Measurements from ENCODE around the gene FAM50A. TPM values are rescaled to one million over a fixed set of nuclear protein-coding genes. Genes with fewer than 3 reads are reported as not detected.

Gene FAM50A
- total RNA-seq, 1 experiment from 2014 or later = 53.8 TPM

DNA sequence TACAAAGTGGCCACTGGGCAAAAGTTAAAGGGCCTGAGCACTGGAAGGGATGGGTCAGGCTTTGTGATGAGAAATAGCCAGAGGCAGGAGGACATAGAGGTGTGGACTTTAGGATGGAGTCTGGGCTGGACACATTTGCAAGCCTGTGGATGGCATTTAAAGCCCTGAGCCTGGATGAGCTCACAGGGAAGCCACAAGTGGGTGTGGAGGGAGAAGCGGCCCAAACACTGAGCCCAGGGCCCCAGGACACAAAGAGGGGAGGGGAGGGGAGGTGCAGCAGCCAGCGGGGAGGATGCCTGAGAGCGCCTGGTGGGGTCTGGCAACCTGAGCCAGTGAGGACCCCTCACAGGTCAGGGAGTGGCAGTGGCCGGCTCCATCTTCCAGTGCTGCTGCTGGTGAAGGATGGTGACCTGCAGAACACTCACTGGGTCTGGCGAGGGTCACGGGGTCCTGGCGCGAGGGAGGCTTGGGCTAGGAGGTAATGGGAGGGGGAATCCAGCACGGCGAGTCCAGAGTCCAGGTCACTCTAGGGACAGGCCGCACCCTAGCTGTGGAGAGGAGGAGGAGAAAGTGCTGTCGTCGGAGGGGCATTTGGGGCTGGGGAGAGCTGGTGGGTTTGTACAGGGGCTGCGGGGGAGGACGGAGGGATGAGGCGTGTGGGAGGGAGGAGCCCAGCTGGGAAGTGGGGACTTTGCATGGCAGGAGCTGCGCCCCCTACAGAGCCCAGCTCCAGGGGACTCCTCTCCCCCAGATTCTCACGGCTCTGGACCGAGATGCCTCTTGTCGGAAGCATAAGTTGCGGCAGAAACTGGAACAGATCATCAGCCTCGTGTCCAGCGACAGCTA is 28.1 kb downstream of the FAM50A start:
- TF ChIP-seq EZH2 (IDR thresholded peaks at IDR 0.05; ENCODE audit: low read length, unreplicated experiment) = no peak
- TF ChIP-seq, protein P1, sequence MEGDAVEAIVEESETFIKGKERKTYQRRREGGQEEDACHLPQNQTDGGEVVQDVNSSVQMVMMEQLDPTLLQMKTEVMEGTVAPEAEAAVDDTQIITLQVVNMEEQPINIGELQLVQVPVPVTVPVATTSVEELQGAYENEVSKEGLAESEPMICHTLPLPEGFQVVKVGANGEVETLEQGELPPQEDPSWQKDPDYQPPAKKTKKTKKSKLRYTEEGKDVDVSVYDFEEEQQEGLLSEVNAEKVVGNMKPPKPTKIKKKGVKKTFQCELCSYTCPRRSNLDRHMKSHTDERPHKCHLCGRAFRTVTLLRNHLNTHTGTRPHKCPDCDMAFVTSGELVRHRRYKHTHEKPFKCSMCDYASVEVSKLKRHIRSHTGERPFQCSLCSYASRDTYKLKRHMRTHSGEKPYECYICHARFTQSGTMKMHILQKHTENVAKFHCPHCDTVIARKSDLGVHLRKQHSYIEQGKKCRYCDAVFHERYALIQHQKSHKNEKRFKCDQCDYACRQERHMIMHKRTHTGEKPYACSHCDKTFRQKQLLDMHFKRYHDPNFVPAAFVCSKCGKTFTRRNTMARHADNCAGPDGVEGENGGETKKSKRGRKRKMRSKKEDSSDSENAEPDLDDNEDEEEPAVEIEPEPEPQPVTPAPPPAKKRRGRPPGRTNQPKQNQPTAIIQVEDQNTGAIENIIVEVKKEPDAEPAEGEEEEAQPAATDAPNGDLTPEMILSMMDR (conservative IDR thresholded peaks at IDR 0.05; ENCODE audit: low read depth, low read length) = no peak
- TF ChIP-seq EZH2phosphoT487 (IDR thresholded peaks at IDR 0.05; ENCODE audit: borderline replicate concordance, low read length) = no peak
- Histone ChIP-seq H3K79me2 (ENCODE audit: low read length) (no peaks in the 10 kb centered on the region), H3F3A (ENCODE audit: low read length, unreplicated experiment) (no peaks in the 10 kb centered on the region), H3K9me3 (ENCODE audit: low read length) (no peaks in the 10 kb centered on the region), H3K4me1 (ENCODE audit: insufficient read depth, low read length) (no peaks in the 10 kb centered on the region), H3K9ac (ENCODE audit: low read length) (no peak overlapping the region), H3K4me3 (ENCODE audit: low read length) (no peak overlapping the region), H3K9me2 (replicated peaks; ENCODE audit: low read length) (no peaks in the 10 kb centered on the region), H3K4me2 (ENCODE audit: low read length) (no peak overlapping the region), H2AFZ (ENCODE audit: low read length) (no peak overlapping the region), H3K27me3 (ENCODE audit: low read length) (no peaks in the 10 kb centered on the region), H3K36me3 (ENCODE audit: low read depth, low read length) (no peaks in the 10 kb centered on the region; the same call in 1 of the 2 replicates), H3K27ac (ENCODE audit: low read length) (no peak overlapping the region), H4K20me1 (ENCODE audit: low read length) (no peaks in the 10 kb centered on the region)
- ChIA-PET CTCF (interaction anchor here (0.6 kb wide), 1 partner anchor 26 kb away, joined by 3 read pairs; no protein-coding TSS in a partner anchor), POLR2A (ENCODE audit: unreplicated experiment) (no interaction called here)
- no TSS peak for BruUV-seq (replicated peaks)
- DNase-seq (no peak), ATAC-seq (no peak)
- intact Hi-C loops (cut with micrococcal nuclease) = no loop called here

DNA sequence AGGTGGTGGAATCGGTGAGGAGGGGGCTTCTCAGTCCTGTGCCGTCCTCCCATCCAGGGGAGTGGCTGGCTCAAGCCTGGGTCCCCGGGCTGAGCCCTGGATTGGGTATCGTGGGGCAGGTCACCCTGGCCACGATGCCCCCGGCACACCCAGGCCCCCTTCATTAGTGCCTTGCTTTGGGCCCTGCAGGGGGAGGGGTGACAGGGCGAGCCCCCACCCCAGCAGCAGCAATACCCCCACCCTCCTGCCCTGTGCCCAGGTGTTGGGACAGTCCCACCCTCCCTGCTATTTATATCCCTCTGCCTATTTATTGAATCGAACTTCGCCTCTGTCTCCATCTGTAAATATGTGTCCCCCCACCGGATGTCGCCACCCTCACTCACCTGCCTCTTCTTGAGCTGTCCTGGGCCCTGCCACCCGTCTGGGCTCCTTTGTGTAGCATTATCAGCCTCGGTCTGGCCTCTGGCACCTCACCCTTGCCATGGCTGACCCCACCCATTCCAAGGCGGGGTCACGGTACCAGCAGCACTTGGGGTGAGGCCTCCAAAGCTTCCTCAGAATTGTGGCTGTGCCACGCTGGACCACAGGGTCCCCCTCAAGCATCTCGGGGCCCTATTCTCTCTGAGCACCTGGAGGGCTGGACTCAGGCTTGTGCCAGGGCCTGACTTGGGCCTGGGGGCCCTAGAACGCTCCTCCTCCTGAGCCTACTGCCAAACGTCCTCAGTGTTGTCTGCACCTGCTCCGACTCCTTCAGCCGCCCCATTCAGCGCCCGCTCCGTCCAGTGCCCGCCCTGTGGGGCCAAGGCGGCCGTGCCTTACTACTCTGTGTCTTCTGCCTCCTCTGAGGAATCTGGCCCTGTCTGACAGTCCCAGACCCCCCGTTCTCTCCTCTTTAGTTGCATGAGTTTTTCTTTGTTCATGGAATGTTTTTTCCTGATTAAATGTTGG is 29.0 kb downstream of the FAM50A start:
- Histone ChIP-seq H3K27ac (ENCODE audit: low read length) (no peak overlapping the region), H3K4me1 (ENCODE audit: insufficient read depth, low read length) (peaks cover 3% of the 10 kb centered on the region; the same call in 1 of the 2 replicates), H3K4me2 (ENCODE audit: low read length) (no peak overlapping the region), H3K79me2 (ENCODE audit: low read length) (0 out of 2 replicates have a peak, but pooled peaks cover under 1% of the 10 kb centered on the region), H3K9ac (ENCODE audit: low read length) (no peak overlapping the region), H2AFZ (ENCODE audit: low read length) (no peak overlapping the region), H3K4me3 (ENCODE audit: low read length) (no peak overlapping the region), H3K9me3 (ENCODE audit: low read length) (no peaks in the 10 kb centered on the region), H3K9me2 (replicated peaks; ENCODE audit: low read length) (no peaks in the 10 kb centered on the region), H3K36me3 (ENCODE audit: low read depth, low read length) (no peaks in the 10 kb centered on the region; the same call in 1 of the 2 replicates), H3K27me3 (ENCODE audit: low read length) (no peaks in the 10 kb centered on the region), H4K20me1 (ENCODE audit: low read length) (no peaks in the 10 kb centered on the region), H3F3A (ENCODE audit: low read length, unreplicated experiment) (no peaks in the 10 kb centered on the region)
- no peak for ATAC-seq
- ChIA-PET CTCF (no interaction called here), POLR2A (ENCODE audit: unreplicated experiment) (no interaction called here)
- TF ChIP-seq EZH2phosphoT487 (IDR thresholded peaks at IDR 0.05; ENCODE audit: borderline replicate concordance, low read length) (no peak), EZH2 (IDR thresholded peaks at IDR 0.05; ENCODE audit: low read length, unreplicated experiment) (no peak)
- TF ChIP-seq, protein P1 (conservative IDR thresholded peaks at IDR 0.05; ENCODE audit: low read depth, low read length) = no peak
- BruUV-seq (replicated peaks) = no TSS peak
- DNase-seq = no peak
- intact Hi-C loops (cut with micrococcal nuclease) = no loop called here

Measured in PC-3 (cell line).